A549 (cell line): ENCODE measurements around the gene TP73.

Experiments
- EP300 ChIP-seq, 2 experiments: fragments of >200 bp; sonication (Bioruptor Twin); formaldehyde crosslinking; IDR thresholded peaks; 2 replicates in 1 of 2; 3 replicates in 1 of 2; pipeline ENCODE4 v1.6.1; 2016 to 2017
- GATA3 ChIP-seq: IDR thresholded peaks from 2 replicates; pipeline ENCODE4 v1.6.1; 2012; ENCODE audit warnings: borderline replicate concordance
- KDM1A ChIP-seq: fragments of 200-600 bp; sonication (generic); IDR thresholded peaks from 2 replicates; pipeline ENCODE4 v1.6.1; 2016; ENCODE audit warnings: low read depth, mild to moderate bottlenecking
- PHF8 ChIP-seq: fragments of 200-600 bp; sonication (generic); IDR thresholded peaks from 2 replicates; pipeline ENCODE4 v1.6.1; 2016; ENCODE audit warnings: low read depth, mild to moderate bottlenecking, antibody characterized with exemption, moderate library complexity, borderline replicate concordance
- POLR2A ChIP-seq: IDR thresholded peaks from 2 replicates; pipeline ENCODE4 v1.6.1; 2012; ENCODE audit warnings: mild to moderate bottlenecking, low read length
- RAD21 ChIP-seq, 2 experiments: fragments of >200 bp in 1 of 2; sonication (Bioruptor Twin) in 1 of 2; formaldehyde crosslinking in 1 of 2; IDR thresholded peaks in 1 of 2; conservative IDR thresholded peaks in 1 of 2; 2 replicates in 1 of 2; 3 replicates in 1 of 2; pipeline ENCODE4 v1.6.1; 2012 to 2018; ENCODE audit warnings: inconsistent platforms in 1 of 2
- RFX5 ChIP-seq: fragments of 450-650 bp; IDR thresholded peaks from 2 replicates; pipeline ENCODE4 v1.7.1; 2014; ENCODE audit warnings: antibody characterized with exemption, mild to moderate bottlenecking, moderate library complexity
- SMC3 ChIP-seq: fragments of >200 bp; sonication (Bioruptor Twin); formaldehyde crosslinking; IDR thresholded peaks from 3 replicates; pipeline ENCODE4 v1.6.1; 2018; ENCODE audit warnings: inconsistent platforms
- TF ChIP-seq, protein P1 (sequence below): fragments of >200 bp; sonication (Bioruptor Twin); formaldehyde crosslinking; IDR thresholded peaks from 3 replicates; pipeline ENCODE4 v1.6.1; 2016
- TF ChIP-seq, protein P2 (sequence below): fragments of >200 bp; sonication (Bioruptor Twin); formaldehyde crosslinking; IDR thresholded peaks from 3 replicates; pipeline ENCODE4 v1.5.1; 2016
- TF ChIP-seq, protein P3 (sequence below): fragments of 200-600 bp; sonication (generic); IDR thresholded peaks from 2 replicates; pipeline ENCODE4 v1.6.1; 2016; ENCODE audit warnings: antibody characterized with exemption, mild to moderate bottlenecking, moderate library complexity
- TF ChIP-seq, protein P4 (sequence below): fragments of 450-650 bp; IDR thresholded peaks from 2 replicates; pipeline ENCODE4 v1.6.1; 2014; ENCODE audit warnings: antibody characterized with exemption
- TF ChIP-seq, protein P5 (sequence below): IDR thresholded peaks from 2 replicates; pipeline ENCODE4 v1.6.1; 2012

DNA sequence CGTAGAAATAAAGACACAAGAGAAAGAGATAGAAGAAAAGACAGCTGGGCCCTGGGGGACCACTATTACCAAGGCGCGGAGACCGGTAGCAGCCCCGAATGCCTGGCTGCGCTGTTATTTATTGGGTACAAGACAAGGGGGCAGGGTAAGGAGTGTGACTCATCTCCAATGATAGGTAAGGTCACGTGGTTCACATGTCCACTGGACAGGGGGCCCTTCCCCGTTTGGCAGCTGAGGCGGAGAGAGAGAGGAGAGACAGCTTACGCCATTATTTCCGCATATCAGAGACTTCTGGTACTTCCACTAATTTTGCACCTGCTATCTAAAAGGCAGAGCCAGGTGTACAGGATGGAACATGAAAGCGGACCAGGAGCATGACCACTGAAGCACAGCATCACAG lies 31.6 kb upstream of the TP73 start:
- TF ChIP-seq, protein P1, sequence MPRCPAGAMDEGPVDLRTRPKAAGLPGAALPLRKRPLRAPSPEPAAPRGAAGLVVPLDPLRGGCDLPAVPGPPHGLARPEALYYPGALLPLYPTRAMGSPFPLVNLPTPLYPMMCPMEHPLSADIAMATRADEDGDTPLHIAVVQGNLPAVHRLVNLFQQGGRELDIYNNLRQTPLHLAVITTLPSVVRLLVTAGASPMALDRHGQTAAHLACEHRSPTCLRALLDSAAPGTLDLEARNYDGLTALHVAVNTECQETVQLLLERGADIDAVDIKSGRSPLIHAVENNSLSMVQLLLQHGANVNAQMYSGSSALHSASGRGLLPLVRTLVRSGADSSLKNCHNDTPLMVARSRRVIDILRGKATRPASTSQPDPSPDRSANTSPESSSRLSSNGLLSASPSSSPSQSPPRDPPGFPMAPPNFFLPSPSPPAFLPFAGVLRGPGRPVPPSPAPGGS = no peak
- TF ChIP-seq POLR2A = no peak
- TF ChIP-seq PHF8 = no peak
- TF ChIP-seq, protein P2, sequence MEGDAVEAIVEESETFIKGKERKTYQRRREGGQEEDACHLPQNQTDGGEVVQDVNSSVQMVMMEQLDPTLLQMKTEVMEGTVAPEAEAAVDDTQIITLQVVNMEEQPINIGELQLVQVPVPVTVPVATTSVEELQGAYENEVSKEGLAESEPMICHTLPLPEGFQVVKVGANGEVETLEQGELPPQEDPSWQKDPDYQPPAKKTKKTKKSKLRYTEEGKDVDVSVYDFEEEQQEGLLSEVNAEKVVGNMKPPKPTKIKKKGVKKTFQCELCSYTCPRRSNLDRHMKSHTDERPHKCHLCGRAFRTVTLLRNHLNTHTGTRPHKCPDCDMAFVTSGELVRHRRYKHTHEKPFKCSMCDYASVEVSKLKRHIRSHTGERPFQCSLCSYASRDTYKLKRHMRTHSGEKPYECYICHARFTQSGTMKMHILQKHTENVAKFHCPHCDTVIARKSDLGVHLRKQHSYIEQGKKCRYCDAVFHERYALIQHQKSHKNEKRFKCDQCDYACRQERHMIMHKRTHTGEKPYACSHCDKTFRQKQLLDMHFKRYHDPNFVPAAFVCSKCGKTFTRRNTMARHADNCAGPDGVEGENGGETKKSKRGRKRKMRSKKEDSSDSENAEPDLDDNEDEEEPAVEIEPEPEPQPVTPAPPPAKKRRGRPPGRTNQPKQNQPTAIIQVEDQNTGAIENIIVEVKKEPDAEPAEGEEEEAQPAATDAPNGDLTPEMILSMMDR = no peak
- TF ChIP-seq, protein P3, sequence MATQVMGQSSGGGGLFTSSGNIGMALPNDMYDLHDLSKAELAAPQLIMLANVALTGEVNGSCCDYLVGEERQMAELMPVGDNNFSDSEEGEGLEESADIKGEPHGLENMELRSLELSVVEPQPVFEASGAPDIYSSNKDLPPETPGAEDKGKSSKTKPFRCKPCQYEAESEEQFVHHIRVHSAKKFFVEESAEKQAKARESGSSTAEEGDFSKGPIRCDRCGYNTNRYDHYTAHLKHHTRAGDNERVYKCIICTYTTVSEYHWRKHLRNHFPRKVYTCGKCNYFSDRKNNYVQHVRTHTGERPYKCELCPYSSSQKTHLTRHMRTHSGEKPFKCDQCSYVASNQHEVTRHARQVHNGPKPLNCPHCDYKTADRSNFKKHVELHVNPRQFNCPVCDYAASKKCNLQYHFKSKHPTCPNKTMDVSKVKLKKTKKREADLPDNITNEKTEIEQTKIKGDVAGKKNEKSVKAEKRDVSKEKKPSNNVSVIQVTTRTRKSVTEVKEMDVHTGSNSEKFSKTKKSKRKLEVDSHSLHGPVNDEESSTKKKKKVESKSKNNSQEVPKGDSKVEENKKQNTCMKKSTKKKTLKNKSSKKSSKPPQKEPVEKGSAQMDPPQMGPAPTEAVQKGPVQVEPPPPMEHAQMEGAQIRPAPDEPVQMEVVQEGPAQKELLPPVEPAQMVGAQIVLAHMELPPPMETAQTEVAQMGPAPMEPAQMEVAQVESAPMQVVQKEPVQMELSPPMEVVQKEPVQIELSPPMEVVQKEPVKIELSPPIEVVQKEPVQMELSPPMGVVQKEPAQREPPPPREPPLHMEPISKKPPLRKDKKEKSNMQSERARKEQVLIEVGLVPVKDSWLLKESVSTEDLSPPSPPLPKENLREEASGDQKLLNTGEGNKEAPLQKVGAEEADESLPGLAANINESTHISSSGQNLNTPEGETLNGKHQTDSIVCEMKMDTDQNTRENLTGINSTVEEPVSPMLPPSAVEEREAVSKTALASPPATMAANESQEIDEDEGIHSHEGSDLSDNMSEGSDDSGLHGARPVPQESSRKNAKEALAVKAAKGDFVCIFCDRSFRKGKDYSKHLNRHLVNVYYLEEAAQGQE = no peak
- no peak for TF ChIP-seq KDM1A
- TF ChIP-seq, protein P4, sequence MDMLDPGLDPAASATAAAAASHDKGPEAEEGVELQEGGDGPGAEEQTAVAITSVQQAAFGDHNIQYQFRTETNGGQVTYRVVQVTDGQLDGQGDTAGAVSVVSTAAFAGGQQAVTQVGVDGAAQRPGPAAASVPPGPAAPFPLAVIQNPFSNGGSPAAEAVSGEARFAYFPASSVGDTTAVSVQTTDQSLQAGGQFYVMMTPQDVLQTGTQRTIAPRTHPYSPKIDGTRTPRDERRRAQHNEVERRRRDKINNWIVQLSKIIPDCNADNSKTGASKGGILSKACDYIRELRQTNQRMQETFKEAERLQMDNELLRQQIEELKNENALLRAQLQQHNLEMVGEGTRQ = no peak
- TF ChIP-seq RFX5 = no peak
- TF ChIP-seq EP300 (IDR thresholded peaks at IDR 0.05) = no peak
- TF ChIP-seq SMC3 = no peak
- no peak for TF ChIP-seq GATA3
- no peak for TF ChIP-seq RAD21 (conservative IDR thresholded peaks at IDR 0.05 in 1 of 2, IDR thresholded peaks at IDR 0.05 in 1 of 2)
- TF ChIP-seq, protein P5, sequence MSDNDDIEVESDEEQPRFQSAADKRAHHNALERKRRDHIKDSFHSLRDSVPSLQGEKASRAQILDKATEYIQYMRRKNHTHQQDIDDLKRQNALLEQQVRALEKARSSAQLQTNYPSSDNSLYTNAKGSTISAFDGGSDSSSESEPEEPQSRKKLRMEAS = no peak
